PC-9 (cell line): ENCODE measurements around the gene IL1RN.

ENCODE experiments used
- CTCF ChIP-seq: fragments of 200-600 bp; sonication (generic); conservative IDR thresholded peaks from 2 replicates; pipeline ENCODE4 v1.6.1; 2017; ENCODE audit warnings: mixed run types, antibody characterized with exemption, mild to moderate bottlenecking, moderate library complexity
- EZH2 ChIP-seq: fragments of 200-600 bp; sonication (generic); IDR thresholded peaks from 2 replicates; pipeline ENCODE4 v1.8.0; 2017; ENCODE audit warnings: antibody characterized with exemption, low read depth

GRCh38 chr2:113167962-113168340 is 40.6 kb downstream of the IL1RN start:
- TF ChIP-seq CTCF (no peak), EZH2 (no peak)
